ENCODE data around the gene NTN3. TPM values are rescaled to one million over a fixed set of nuclear protein-coding genes. Genes with fewer than 3 reads are reported as not detected.

NTN3 gene
- total RNA-seq, 3 donors from 2014 or later, result 0.44 TPM; not detected in 2

- DNase-seq (no peak), ATAC-seq (no peak)
- H3K4me1 ChIP-seq (ENCODE audit: low read depth), result no peaks in the 10 kb centered on the region
- no peak overlapping the region for H3K4me3 ChIP-seq
- H3K9me3 ChIP-seq, result no peaks in the 10 kb centered on the region
- no peaks in the 10 kb centered on the region for H3K36me3 ChIP-seq (ENCODE audit: low read depth)
- TF ChIP-seq CTCF (IDR thresholded peaks at IDR 0.05), result no peak
- intact Hi-C loops (cut with DNase I, micrococcal nuclease), result no loop called here
Measured at GRCh38 chr16:2489581-2489980, 18.5 kb downstream of the NTN3 start.

GRCh38 chr16:2490190-2491105 is 19.4 kb downstream of the NTN3 start:
- no peaks in the 10 kb centered on the region for H3K4me1 ChIP-seq (ENCODE audit: low read depth)
- H3K9me3 ChIP-seq, result no peaks in the 10 kb centered on the region
- no peaks in the 10 kb centered on the region for H3K36me3 ChIP-seq (ENCODE audit: low read depth)
- no peak for TF ChIP-seq CTCF (IDR thresholded peaks at IDR 0.05)
- ATAC-seq (no peak), DNase-seq (no peak)
- H3K4me3 ChIP-seq, result no peak overlapping the region
- intact Hi-C loops (cut with DNase I, micrococcal nuclease), result loop anchor here in 1 of 2 donors (10.0 kb wide), 1 partner anchor 156 kb away; no protein-coding TSS in a partner anchor

- Histone ChIP-seq H3K9me3 (no peaks in the 10 kb centered on the region), H3K4me1 (ENCODE audit: low read depth) (peaks cover 3% of the 10 kb centered on the region), H3K4me3 (no peak overlapping the region), H3K36me3 (ENCODE audit: low read depth) (no peaks in the 10 kb centered on the region)
- TF ChIP-seq CTCF (IDR thresholded peaks at IDR 0.05), result no peak
- ATAC-seq, result peak; percentile 84
- intact Hi-C loops (cut with DNase I, micrococcal nuclease), result loop anchor here in 1 of 2 donors (10.0 kb wide), 1 partner anchor 157 kb away; no protein-coding TSS in a partner anchor
- peak in 1 of 3 donors; percentile 48 for DNase-seq
Measured at GRCh38 chr16:2492292-2492691, 21.2 kb downstream of the NTN3 start.

- no peaks in the 10 kb centered on the region for H3K9me3 ChIP-seq
- H3K4me1 ChIP-seq (ENCODE audit: low read depth), result peaks cover 6% of the 10 kb centered on the region
- no peak for TF ChIP-seq CTCF (IDR thresholded peaks at IDR 0.05)
- intact Hi-C loops (cut with DNase I, micrococcal nuclease), result loop anchor here in 1 of 2 donors (10.0 kb wide), 1 partner anchor 159 kb away; no protein-coding TSS in a partner anchor
- ATAC-seq (no peak), DNase-seq (no peak)
- no peak overlapping the region for H3K4me3 ChIP-seq
- H3K36me3 ChIP-seq (ENCODE audit: low read depth), result no peaks in the 10 kb centered on the region
Measured at GRCh38 chr16:2493605-2494004, 22.5 kb downstream of the NTN3 start.

GRCh38 chr16:2494616-2495015 is 23.5 kb downstream of the NTN3 start:
- ATAC-seq (no peak), DNase-seq (no peak)
- H3K4me3 ChIP-seq, result no peak overlapping the region
- intact Hi-C loops (cut with DNase I, micrococcal nuclease), result loop anchor here in 1 of 2 donors (10.0 kb wide), 1 partner anchor 160 kb away; no protein-coding TSS in a partner anchor
- peaks cover 6% of the 10 kb centered on the region for H3K4me1 ChIP-seq (ENCODE audit: low read depth)
- no peak for TF ChIP-seq CTCF (IDR thresholded peaks at IDR 0.05)
- no peaks in the 10 kb centered on the region for H3K36me3 ChIP-seq (ENCODE audit: low read depth)
- no peaks in the 10 kb centered on the region for H3K9me3 ChIP-seq

All from mucosa of descending colon (tissue), 3 donors.